Stimulated activated naive CD8-positive, alpha-beta T cell treated with anti-CD3 and anti-CD28 coated beads, Interleukin-15, Interleukin-2, amounts not matched to agents 100 ng/mL and 50 ng/mL, for 24 hours (primary cell): ENCODE results near the gene MRPL3.
A peak's percentile ranks its signal among the peaks of the same experiment; 100 is the strongest.

Source experiments
- H3K27ac Mint-ChIP-seq: one replicate; pipeline ENCODE4 v1.8.0; 2021; ENCODE audit warnings: mild to moderate bottlenecking, mixed read lengths
- H3K27me3 Mint-ChIP-seq: one replicate; pipeline ENCODE4 v1.8.0; 2021; ENCODE audit warnings: mixed read lengths
- H3K36me3 Mint-ChIP-seq: one replicate; pipeline ENCODE4 v1.8.0; 2021; ENCODE audit warnings: low read depth, mixed read lengths
- H3K4me1 Mint-ChIP-seq: one replicate; pipeline ENCODE4 v1.8.0; 2021; ENCODE audit warnings: low read depth, mixed read lengths
- H3K4me3 Mint-ChIP-seq: one replicate; pipeline ENCODE4 v1.8.0; 2021; ENCODE audit warnings: mild to moderate bottlenecking, mixed read lengths
- H3K9me3 Mint-ChIP-seq: one replicate; pipeline ENCODE4 v1.8.0; 2021; ENCODE audit warnings: mixed read lengths

MRPL3 gene

GRCh38 chr3:131474115-131474514, 28.7 kb downstream of the MRPL3 start:
- Mint-ChIP-seq H3K36me3 (peaks cover 82% of the 10 kb centered on the region), H3K9me3 (no peaks in the 10 kb centered on the region)

GRCh38 chr3:131470377-131470776, 32.4 kb downstream of the MRPL3 start:
- H3K4me3 Mint-ChIP-seq = no peak overlapping the region
- H3K9me3 Mint-ChIP-seq = no peaks in the 10 kb centered on the region
- peaks cover 46% of the 10 kb centered on the region for H3K4me1 Mint-ChIP-seq
- peak overlapping the region; percentile 87 for H3K27ac Mint-ChIP-seq
- no peaks in the 10 kb centered on the region for H3K27me3 Mint-ChIP-seq
- peaks cover 89% of the 10 kb centered on the region for H3K36me3 Mint-ChIP-seq

More at GRCh38 chr3:131474115-131474514, 28.7 kb downstream of the MRPL3 start:
- Mint-ChIP-seq H3K27me3 (no peaks in the 10 kb centered on the region), H3K27ac (peak overlapping the region; percentile 9), H3K4me1 (peaks cover 61% of the 10 kb centered on the region), H3K4me3 (no peak overlapping the region)

GRCh38 chr3:131458653-131459052, 44.1 kb downstream of the MRPL3 start:
- Mint-ChIP-seq H3K27ac (no peak overlapping the region), H3K4me3 (no peak overlapping the region), H3K9me3 (no peaks in the 10 kb centered on the region), H3K27me3 (no peaks in the 10 kb centered on the region), H3K4me1 (no peaks in the 10 kb centered on the region), H3K36me3 (peaks cover 59% of the 10 kb centered on the region)

- Mint-ChIP-seq H3K4me3 (no peak overlapping the region), H3K4me1 (no peaks in the 10 kb centered on the region), H3K27ac (no peak overlapping the region), H3K27me3 (no peaks in the 10 kb centered on the region), H3K9me3 (no peaks in the 10 kb centered on the region), H3K36me3 (peaks cover 46% of the 10 kb centered on the region)
Observed at GRCh38 chr3:131457220-131457619, 45.6 kb downstream of the MRPL3 start.

- no peaks in the 10 kb centered on the region for H3K27me3 Mint-ChIP-seq
- H3K4me3 Mint-ChIP-seq = no peak overlapping the region
- H3K4me1 Mint-ChIP-seq = no peaks in the 10 kb centered on the region
- peaks cover 25% of the 10 kb centered on the region for H3K36me3 Mint-ChIP-seq
- H3K9me3 Mint-ChIP-seq = no peaks in the 10 kb centered on the region
- H3K27ac Mint-ChIP-seq = no peak overlapping the region
Observed at GRCh38 chr3:131454501-131454900, 48.3 kb downstream of the MRPL3 start.

GRCh38 chr3:131453533-131453932, 49.2 kb downstream of the MRPL3 start:
- Mint-ChIP-seq H3K27ac (no peak overlapping the region), H3K4me3 (no peak overlapping the region), H3K36me3 (peaks cover 18% of the 10 kb centered on the region), H3K4me1 (no peaks in the 10 kb centered on the region), H3K9me3 (peaks cover 8% of the 10 kb centered on the region), H3K27me3 (no peaks in the 10 kb centered on the region)

GRCh38 chr3:131447349-131447748, 55.4 kb downstream of the MRPL3 start:
- Mint-ChIP-seq H3K27ac (no peak overlapping the region), H3K27me3 (no peaks in the 10 kb centered on the region), H3K36me3 (no peaks in the 10 kb centered on the region), H3K9me3 (peaks cover 8% of the 10 kb centered on the region), H3K4me3 (no peak overlapping the region), H3K4me1 (no peaks in the 10 kb centered on the region)

- H3K4me3 Mint-ChIP-seq = no peak overlapping the region
- no peaks in the 10 kb centered on the region for H3K27me3 Mint-ChIP-seq
- H3K9me3 Mint-ChIP-seq = peaks cover 5% of the 10 kb centered on the region
- H3K27ac Mint-ChIP-seq = no peak overlapping the region
- H3K36me3 Mint-ChIP-seq = no peaks in the 10 kb centered on the region
- no peaks in the 10 kb centered on the region for H3K4me1 Mint-ChIP-seq
Observed at GRCh38 chr3:131444180-131444579, 58.6 kb downstream of the MRPL3 start.

- no peaks in the 10 kb centered on the region for H3K9me3 Mint-ChIP-seq
- H3K27ac Mint-ChIP-seq = no peak overlapping the region
- no peak overlapping the region for H3K4me3 Mint-ChIP-seq
- no peaks in the 10 kb centered on the region for H3K36me3 Mint-ChIP-seq
- peaks cover 3% of the 10 kb centered on the region for H3K27me3 Mint-ChIP-seq
- no peaks in the 10 kb centered on the region for H3K4me1 Mint-ChIP-seq
Observed at GRCh38 chr3:131439084-131439483, 63.7 kb downstream of the MRPL3 start.

- H3K9me3 Mint-ChIP-seq = no peaks in the 10 kb centered on the region
- H3K27me3 Mint-ChIP-seq = peaks cover 8% of the 10 kb centered on the region
- H3K4me1 Mint-ChIP-seq = no peaks in the 10 kb centered on the region
- H3K36me3 Mint-ChIP-seq = no peaks in the 10 kb centered on the region
- H3K4me3 Mint-ChIP-seq = no peak overlapping the region
- no peak overlapping the region for H3K27ac Mint-ChIP-seq
Observed at GRCh38 chr3:131435000-131435399, 67.8 kb downstream of the MRPL3 start.

GRCh38 chr3:131432441-131432840, 70.3 kb downstream of the MRPL3 start:
- H3K4me1 Mint-ChIP-seq = no peaks in the 10 kb centered on the region

GRCh38 chr3:131431754-131432153, 71.0 kb downstream of the MRPL3 start:
- H3K36me3 Mint-ChIP-seq = no peaks in the 10 kb centered on the region
- H3K4me1 Mint-ChIP-seq = no peaks in the 10 kb centered on the region
- no peak overlapping the region for H3K27ac Mint-ChIP-seq
- H3K27me3 Mint-ChIP-seq = peaks cover 12% of the 10 kb centered on the region
- H3K9me3 Mint-ChIP-seq = no peaks in the 10 kb centered on the region
- H3K4me3 Mint-ChIP-seq = no peak overlapping the region

More at GRCh38 chr3:131432441-131432840, 70.3 kb downstream of the MRPL3 start:
- Mint-ChIP-seq H3K36me3 (no peaks in the 10 kb centered on the region), H3K9me3 (no peaks in the 10 kb centered on the region), H3K4me3 (no peak overlapping the region), H3K27me3 (peaks cover 12% of the 10 kb centered on the region), H3K27ac (no peak overlapping the region)

GRCh38 chr3:131427226-131427625, 75.5 kb downstream of the MRPL3 start:
- H3K4me1 Mint-ChIP-seq = no peaks in the 10 kb centered on the region
- no peak overlapping the region for H3K27ac Mint-ChIP-seq
- no peak overlapping the region for H3K4me3 Mint-ChIP-seq
- no peaks in the 10 kb centered on the region for H3K36me3 Mint-ChIP-seq
- H3K9me3 Mint-ChIP-seq = no peaks in the 10 kb centered on the region
- H3K27me3 Mint-ChIP-seq = peaks cover 4% of the 10 kb centered on the region

- H3K4me1 Mint-ChIP-seq = no peaks in the 10 kb centered on the region
- H3K27ac Mint-ChIP-seq = no peak overlapping the region
- H3K36me3 Mint-ChIP-seq = no peaks in the 10 kb centered on the region
- no peak overlapping the region for H3K4me3 Mint-ChIP-seq
- H3K9me3 Mint-ChIP-seq = peaks cover 3% of the 10 kb centered on the region
- peaks cover 3% of the 10 kb centered on the region for H3K27me3 Mint-ChIP-seq
Observed at GRCh38 chr3:131421957-131422498, 80.7 kb downstream of the MRPL3 start.

- Mint-ChIP-seq H3K4me3 (no peak overlapping the region), H3K27ac (no peak overlapping the region), H3K4me1 (no peaks in the 10 kb centered on the region), H3K36me3 (no peaks in the 10 kb centered on the region), H3K27me3 (peaks cover 3% of the 10 kb centered on the region), H3K9me3 (peaks cover 3% of the 10 kb centered on the region)
Observed at GRCh38 chr3:131421301-131421700, 81.5 kb downstream of the MRPL3 start.

GRCh38 chr3:131417751-131418150, 85.0 kb downstream of the MRPL3 start:
- no peak overlapping the region for H3K27ac Mint-ChIP-seq
- no peaks in the 10 kb centered on the region for H3K4me1 Mint-ChIP-seq
- no peaks in the 10 kb centered on the region for H3K36me3 Mint-ChIP-seq
- no peak overlapping the region for H3K4me3 Mint-ChIP-seq
- peaks cover 3% of the 10 kb centered on the region for H3K27me3 Mint-ChIP-seq
- H3K9me3 Mint-ChIP-seq = peaks cover 3% of the 10 kb centered on the region
